ENCODE measurements around the gene HSD17B12.
"Not testable (repeated sequence)": the region's sequence is repeated elsewhere in the genome, so short reads cannot be mapped to it uniquely, and the experiment has no call there.

HSD17B12 gene

DNA sequence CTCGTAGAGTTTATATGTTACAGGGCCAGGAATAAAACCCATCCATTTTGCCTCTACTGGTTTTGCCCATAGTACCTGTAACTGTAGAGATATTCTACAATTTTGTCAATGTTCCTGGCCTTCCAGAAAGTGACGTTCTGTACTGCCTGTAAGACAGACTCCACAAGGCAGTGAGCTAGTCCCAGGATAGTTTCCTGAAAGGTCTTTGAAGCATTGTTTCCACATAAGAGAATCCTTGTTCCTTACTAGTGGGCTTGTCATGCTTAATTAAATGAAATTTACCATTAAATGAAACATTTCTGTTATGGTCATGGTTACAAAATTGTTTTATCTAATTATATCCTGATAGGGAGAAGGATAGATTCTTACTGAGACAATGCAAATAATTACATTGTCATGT lies 80.4 kb downstream of the HSD17B12 start:
- TF ChIP-seq, protein P1, sequence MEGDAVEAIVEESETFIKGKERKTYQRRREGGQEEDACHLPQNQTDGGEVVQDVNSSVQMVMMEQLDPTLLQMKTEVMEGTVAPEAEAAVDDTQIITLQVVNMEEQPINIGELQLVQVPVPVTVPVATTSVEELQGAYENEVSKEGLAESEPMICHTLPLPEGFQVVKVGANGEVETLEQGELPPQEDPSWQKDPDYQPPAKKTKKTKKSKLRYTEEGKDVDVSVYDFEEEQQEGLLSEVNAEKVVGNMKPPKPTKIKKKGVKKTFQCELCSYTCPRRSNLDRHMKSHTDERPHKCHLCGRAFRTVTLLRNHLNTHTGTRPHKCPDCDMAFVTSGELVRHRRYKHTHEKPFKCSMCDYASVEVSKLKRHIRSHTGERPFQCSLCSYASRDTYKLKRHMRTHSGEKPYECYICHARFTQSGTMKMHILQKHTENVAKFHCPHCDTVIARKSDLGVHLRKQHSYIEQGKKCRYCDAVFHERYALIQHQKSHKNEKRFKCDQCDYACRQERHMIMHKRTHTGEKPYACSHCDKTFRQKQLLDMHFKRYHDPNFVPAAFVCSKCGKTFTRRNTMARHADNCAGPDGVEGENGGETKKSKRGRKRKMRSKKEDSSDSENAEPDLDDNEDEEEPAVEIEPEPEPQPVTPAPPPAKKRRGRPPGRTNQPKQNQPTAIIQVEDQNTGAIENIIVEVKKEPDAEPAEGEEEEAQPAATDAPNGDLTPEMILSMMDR (conservative IDR thresholded peaks at IDR 0.05) = no peak
- no peak for TF ChIP-seq ZFX (IDR thresholded peaks at IDR 0.05)
- H3K27ac ChIP-seq = no peak overlapping the region

DNA sequence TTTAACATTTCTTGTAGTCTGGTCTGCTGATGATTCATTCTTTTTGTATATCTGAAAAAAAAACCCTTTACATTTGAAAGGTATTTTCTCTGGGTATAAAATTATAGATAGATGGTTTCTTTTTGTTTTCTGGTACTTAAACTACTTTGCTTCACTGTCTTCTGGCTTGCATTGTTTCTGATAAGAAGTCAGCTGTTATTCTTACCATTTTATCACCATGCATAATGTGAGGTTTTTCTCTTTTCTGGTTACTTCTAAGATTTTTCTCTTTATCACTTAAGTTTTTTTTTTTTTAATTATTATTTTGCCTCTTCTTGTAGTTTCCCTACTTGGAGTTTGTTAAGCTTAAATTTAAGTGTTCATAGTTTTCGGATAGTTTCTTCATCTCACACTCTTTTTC lies 84.7 kb downstream of the HSD17B12 start:
- TF ChIP-seq, protein P1 (conservative IDR thresholded peaks at IDR 0.05) = no peak
- TF ChIP-seq ZFX (IDR thresholded peaks at IDR 0.05) = no peak
- no peak overlapping the region for H3K27ac ChIP-seq

DNA sequence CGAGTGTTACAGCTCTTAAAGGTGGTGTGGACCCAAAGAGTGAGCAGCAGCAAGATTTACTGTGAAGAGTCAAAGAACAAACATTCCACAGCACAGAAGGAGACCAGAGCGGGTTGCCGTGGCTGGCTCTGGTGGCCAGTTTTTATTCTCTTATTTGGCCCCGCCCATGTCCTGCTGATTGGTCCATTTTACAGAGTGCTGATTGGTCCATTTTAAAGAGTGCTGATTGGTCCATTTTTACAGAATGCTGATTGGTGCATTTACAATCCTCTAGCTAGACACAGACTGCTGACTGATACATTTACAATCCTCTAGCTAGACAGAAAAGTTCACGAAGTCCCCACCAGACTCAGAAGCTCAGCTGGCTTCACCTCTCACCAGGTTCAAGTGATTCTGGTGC lies 88.1 kb downstream of the HSD17B12 start:
- H3K27ac ChIP-seq = not testable (repeated sequence)

DNA sequence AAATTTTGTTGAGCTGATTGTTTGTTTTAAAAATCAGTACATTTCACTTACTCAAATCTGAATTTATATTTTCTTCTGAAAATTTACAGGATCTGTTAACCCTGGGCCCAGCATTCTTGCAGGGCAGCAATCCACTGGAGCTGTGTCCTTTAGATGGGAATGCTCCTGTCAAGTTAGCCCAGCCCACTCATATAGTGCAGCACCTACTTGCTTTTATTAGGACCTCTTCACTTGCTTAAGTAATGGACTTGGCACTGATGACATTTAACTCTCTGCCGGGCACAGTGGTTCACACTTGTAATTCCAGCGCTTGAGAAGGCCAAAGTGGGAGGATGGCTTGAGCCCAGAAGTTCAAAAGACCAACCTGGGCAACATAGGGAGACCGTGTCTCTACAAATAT lies 89.6 kb downstream of the HSD17B12 start:
- no peak overlapping the region for H3K27ac ChIP-seq
- TF ChIP-seq, protein P1 (conservative IDR thresholded peaks at IDR 0.05) = no peak
- TF ChIP-seq ZFX (IDR thresholded peaks at IDR 0.05) = no peak

DNA sequence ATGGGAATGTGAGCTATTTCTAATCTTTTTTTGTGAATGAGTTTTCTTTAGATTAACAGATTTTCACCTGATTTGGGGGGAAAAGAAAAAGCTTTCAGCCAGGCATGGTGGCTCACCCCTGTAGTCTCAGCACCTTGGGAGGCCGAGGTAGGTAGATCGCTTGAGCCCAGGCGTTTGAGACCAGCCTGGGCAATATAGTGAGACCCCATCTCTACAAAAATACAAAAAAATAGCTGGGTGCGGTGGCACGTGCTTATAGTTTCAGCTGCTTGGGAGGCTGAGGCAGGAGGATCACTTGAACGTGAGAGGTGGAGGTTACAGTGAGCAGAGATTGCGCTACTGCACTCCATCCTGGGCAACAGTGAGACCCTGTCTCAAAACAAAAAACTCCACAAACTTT lies 92.2 kb downstream of the HSD17B12 start:
- H3K27ac ChIP-seq = no peak overlapping the region
- no peak for TF ChIP-seq ZFX (IDR thresholded peaks at IDR 0.05)
- TF ChIP-seq, protein P1 (conservative IDR thresholded peaks at IDR 0.05) = no peak

DNA sequence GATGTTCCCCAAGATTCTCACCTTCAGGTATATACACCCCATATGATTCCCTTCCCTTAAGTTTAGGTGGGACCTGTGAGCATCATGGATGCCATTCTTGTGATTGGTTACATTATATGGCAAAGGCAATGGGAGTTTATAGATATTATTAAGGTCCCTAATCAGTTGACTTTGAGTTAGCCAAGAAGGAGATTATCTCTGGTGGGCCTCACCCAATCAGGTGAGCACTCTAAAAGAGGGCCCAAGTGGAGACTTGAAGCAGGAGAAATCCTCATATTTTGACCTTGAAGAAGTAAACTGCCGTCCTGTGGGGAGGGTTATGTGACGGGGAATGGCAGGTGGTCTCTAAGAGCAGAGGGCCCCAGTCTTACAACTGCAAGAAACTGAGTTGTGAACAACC lies 94.2 kb downstream of the HSD17B12 start:
- no peak for TF ChIP-seq ZFX (IDR thresholded peaks at IDR 0.05)
- TF ChIP-seq, protein P1 (conservative IDR thresholded peaks at IDR 0.05) = no peak
- H3K27ac ChIP-seq = no peak overlapping the region

DNA sequence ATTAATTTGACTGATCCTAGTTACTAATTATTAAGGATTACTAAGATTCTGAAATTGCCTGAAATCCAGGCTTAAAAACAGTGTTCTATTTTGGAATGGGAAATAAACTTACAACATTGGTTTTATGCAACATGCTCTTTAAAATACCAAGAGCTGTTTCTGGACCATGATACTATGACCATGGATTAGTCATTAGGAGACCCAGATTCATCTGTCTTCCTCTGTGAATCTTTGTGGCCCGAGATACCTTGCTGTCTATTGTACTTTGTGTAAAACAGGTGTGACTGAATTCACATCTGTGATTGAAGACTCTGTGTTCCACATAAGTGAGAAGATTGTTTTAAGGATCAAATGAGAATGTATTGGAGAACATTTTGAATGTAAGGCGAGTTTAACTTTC lies 98.8 kb downstream of the HSD17B12 start:
- TF ChIP-seq ZFX (IDR thresholded peaks at IDR 0.05) = no peak
- TF ChIP-seq, protein P1 (conservative IDR thresholded peaks at IDR 0.05) = no peak
- H3K27ac ChIP-seq = no peak overlapping the region

DNA sequence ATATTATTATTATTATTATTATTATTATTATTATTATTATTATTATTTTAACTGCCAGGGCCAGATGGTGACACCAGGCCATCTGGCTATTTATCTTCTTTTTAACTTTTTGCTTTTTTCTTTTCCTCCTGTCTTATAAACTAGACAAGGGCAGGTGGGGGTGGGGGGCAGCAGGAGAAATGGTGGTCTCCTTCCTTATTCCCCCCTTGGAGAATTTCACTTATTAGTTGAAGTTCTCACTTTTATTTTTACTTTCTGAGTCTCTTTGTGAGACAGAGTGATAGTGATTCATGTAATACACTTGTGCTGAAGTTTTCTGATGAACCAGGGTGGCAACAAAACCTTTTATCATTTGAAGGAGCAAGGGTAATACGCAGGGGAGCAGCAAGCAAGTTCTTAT lies 103.8 kb downstream of the HSD17B12 start:
- no peak overlapping the region for H3K27ac ChIP-seq
- no peak for TF ChIP-seq ZFX (IDR thresholded peaks at IDR 0.05)
- TF ChIP-seq, protein P1 (conservative IDR thresholded peaks at IDR 0.05) = no peak

Measured in C4-2B (cell line).